Stomach (tissue), 4 donors: ENCODE results near the gene PELI2.

Source experiments
- POLR2A ChIP-seq, 4 donors: fragments of 450-650 bp; IDR thresholded peaks; one replicate each; pipeline ENCODE4 v1.6.1; 2016; ENCODE audit warnings: antibody characterized with exemption in 4 of 4, control low read depth in 2 of 4, mild to moderate bottlenecking in 1 of 4, moderate library complexity in 1 of 4
- POLR2AphosphoS5 ChIP-seq, 3 donors: sonication (generic); formaldehyde crosslinking; IDR thresholded peaks; one replicate each; pipeline ENCODE4 v1.6.1; 2016; ENCODE audit warnings: antibody characterized with exemption in 3 of 3
- TF ChIP-seq, protein P1 (sequence below), 7 experiments: fragments of 450-650 bp in 4 of 7; fragments of 200-600 bp in 3 of 7; sonication (generic) in 3 of 7; IDR thresholded peaks; one replicate each; pipeline ENCODE4 v1.5.1; 2016 to 2019; ENCODE audit warnings: antibody characterized with exemption in 7 of 7, control low read depth in 2 of 7, mild to moderate bottlenecking in 1 of 7

DNA sequence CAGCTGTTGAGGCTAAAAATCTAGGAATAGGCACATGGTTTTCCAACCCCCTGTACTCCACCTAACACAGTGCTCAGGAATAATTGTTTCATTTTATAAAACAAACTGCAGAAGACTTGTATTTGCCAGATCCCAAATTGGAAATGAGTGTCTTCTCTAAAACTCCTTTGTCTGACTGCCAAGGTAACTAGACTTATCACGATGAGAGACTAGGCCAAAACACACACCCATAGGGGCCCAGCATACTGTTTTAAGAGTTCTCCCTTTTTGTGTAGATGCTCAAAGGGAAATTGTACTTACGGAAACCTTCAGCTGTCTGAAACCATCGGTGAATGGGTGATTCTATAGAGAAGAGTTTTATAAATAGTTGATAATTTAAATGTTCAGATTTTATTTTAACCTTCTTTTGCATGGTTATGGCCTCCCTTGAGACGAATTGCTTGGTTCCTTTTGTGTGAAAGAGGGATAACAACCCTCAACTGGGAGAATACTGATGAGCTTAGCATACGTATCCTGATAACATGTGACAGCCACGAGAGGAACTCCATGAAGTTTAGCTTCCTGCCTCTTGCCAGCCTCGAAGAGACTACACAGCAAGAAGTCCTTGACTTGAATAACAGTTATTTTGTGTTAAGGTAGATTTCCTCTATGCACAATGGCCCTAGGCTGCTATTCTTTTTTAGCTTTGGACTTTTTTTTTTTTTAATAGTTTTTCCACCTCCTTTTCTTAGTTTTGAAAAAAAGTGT is 103.3 kb downstream of the PELI2 start:
- no peak for TF ChIP-seq POLR2AphosphoS5 (IDR thresholded peaks at IDR 0.05)
- TF ChIP-seq, protein P1, sequence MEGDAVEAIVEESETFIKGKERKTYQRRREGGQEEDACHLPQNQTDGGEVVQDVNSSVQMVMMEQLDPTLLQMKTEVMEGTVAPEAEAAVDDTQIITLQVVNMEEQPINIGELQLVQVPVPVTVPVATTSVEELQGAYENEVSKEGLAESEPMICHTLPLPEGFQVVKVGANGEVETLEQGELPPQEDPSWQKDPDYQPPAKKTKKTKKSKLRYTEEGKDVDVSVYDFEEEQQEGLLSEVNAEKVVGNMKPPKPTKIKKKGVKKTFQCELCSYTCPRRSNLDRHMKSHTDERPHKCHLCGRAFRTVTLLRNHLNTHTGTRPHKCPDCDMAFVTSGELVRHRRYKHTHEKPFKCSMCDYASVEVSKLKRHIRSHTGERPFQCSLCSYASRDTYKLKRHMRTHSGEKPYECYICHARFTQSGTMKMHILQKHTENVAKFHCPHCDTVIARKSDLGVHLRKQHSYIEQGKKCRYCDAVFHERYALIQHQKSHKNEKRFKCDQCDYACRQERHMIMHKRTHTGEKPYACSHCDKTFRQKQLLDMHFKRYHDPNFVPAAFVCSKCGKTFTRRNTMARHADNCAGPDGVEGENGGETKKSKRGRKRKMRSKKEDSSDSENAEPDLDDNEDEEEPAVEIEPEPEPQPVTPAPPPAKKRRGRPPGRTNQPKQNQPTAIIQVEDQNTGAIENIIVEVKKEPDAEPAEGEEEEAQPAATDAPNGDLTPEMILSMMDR (IDR thresholded peaks at IDR 0.05) = no peak
- no peak for TF ChIP-seq POLR2A (IDR thresholded peaks at IDR 0.05)
